Glutamatergic neuron (in vitro differentiated cells): ENCODE measurements around the gene PSMB2. TPM values are rescaled to one million over a fixed set of nuclear protein-coding genes. Genes with fewer than 3 reads are reported as not detected.
A peak's percentile ranks its signal among the peaks of the same experiment; 100 is the strongest.

Experiments
- DNase-seq: peaks from one replicate; pipeline ENCODE4 v3.0.0; 2022
- H3K27ac Mint-ChIP-seq: one replicate; pipeline ENCODE4 v1.8.0; 2020; ENCODE audit warnings: mild to moderate bottlenecking, mixed read lengths, inconsistent platforms; ENCODE audit not compliant: unreplicated experiment
- H3K27me3 Mint-ChIP-seq: one replicate; pipeline ENCODE4 v1.8.0; 2020; ENCODE audit warnings: mild to moderate bottlenecking, moderate library complexity, mixed read lengths, inconsistent platforms; ENCODE audit not compliant: unreplicated experiment
- H3K36me3 Mint-ChIP-seq: one replicate; pipeline ENCODE4 v1.8.0; 2020; ENCODE audit warnings: mild to moderate bottlenecking, mixed read lengths, inconsistent platforms; ENCODE audit not compliant: unreplicated experiment
- H3K4me1 Mint-ChIP-seq: one replicate; pipeline ENCODE4 v1.8.0; 2020; ENCODE audit warnings: mild to moderate bottlenecking, low read depth, mixed read lengths, inconsistent platforms; ENCODE audit not compliant: unreplicated experiment
- H3K4me3 Mint-ChIP-seq: one replicate; pipeline ENCODE4 v1.8.0; 2020; ENCODE audit warnings: mild to moderate bottlenecking, mixed read lengths, inconsistent platforms; ENCODE audit not compliant: unreplicated experiment
- H3K9me3 Mint-ChIP-seq: one replicate; pipeline ENCODE4 v1.8.0; 2020; ENCODE audit warnings: mild to moderate bottlenecking, moderate library complexity, mixed read lengths, inconsistent platforms; ENCODE audit not compliant: unreplicated experiment
- total RNA-seq: library from RNA; stranded (reverse); fragmentation: NEBNext Ultra II Directional; extraction: Animal tissue kit (Norgen Biotek cat#: 25700); gene quantifications from one replicate; pipeline ENCODE4 v1.2.1, GENCODE V29; 2021; ENCODE audit not compliant: unreplicated experiment
- TF ChIP-seq, protein P1 (sequence below): fragments of 200-600 bp; sonication (generic); IDR thresholded peaks from one replicate; pipeline ENCODE4 v1.5.0; 2021; ENCODE audit not compliant: partially characterized antibody, unreplicated experiment

Gene PSMB2
- total RNA-seq, 1 donor from 2014 or later, result 85.8 TPM

DNA sequence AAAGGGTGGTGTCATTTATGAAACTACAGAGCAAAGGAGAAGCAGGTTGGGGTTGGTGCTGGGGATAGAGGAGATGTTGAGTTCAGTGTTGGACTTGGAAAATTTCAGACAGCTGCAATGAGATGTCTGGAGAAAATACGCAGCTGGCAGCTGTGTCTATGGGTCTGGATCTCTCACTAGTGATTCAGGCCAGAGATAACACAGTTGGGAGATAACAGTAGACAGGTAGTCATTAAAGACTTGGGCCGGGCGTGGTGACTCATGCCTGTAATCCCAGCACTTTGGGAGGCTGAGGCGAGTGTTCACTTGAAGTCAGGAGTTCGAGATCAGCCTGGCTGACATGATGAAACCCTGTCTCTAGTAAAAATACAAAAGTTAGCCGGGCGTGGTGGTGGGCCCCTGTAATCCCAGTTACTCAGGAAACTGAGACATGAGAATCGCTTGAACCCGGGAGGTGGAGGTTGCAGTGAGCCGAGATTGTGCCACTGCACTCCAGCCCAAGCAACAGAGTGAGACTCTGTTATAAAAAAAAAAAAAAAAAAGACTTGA lies 70.7 kb downstream of the PSMB2 start:
- H3K27ac Mint-ChIP-seq, result no peak overlapping the region
- H3K9me3 Mint-ChIP-seq, result peaks cover 9% of the 10 kb centered on the region
- peak overlapping the region; percentile 18 for H3K4me3 Mint-ChIP-seq
- H3K4me1 Mint-ChIP-seq, result peaks cover 12% of the 10 kb centered on the region
- DNase-seq, result no peak
- H3K27me3 Mint-ChIP-seq, result peaks cover 28% of the 10 kb centered on the region
- H3K36me3 Mint-ChIP-seq, result peaks cover 5% of the 10 kb centered on the region
- TF ChIP-seq, protein P1, sequence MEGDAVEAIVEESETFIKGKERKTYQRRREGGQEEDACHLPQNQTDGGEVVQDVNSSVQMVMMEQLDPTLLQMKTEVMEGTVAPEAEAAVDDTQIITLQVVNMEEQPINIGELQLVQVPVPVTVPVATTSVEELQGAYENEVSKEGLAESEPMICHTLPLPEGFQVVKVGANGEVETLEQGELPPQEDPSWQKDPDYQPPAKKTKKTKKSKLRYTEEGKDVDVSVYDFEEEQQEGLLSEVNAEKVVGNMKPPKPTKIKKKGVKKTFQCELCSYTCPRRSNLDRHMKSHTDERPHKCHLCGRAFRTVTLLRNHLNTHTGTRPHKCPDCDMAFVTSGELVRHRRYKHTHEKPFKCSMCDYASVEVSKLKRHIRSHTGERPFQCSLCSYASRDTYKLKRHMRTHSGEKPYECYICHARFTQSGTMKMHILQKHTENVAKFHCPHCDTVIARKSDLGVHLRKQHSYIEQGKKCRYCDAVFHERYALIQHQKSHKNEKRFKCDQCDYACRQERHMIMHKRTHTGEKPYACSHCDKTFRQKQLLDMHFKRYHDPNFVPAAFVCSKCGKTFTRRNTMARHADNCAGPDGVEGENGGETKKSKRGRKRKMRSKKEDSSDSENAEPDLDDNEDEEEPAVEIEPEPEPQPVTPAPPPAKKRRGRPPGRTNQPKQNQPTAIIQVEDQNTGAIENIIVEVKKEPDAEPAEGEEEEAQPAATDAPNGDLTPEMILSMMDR, result no peak

- DNase-seq, result no peak
- H3K9me3 Mint-ChIP-seq, result peaks cover 6% of the 10 kb centered on the region
- no peaks in the 10 kb centered on the region for H3K36me3 Mint-ChIP-seq
- TF ChIP-seq, protein P1, result no peak
- H3K27me3 Mint-ChIP-seq, result peaks cover 23% of the 10 kb centered on the region
- H3K27ac Mint-ChIP-seq, result no peak overlapping the region
- H3K4me1 Mint-ChIP-seq, result peaks cover 13% of the 10 kb centered on the region
- peak overlapping the region; percentile 18 for H3K4me3 Mint-ChIP-seq
Measured at GRCh38 chr1:35569936-35570335, 71.4 kb downstream of the PSMB2 start.

- DNase-seq, result peak; percentile 80
- peaks cover 21% of the 10 kb centered on the region for H3K27me3 Mint-ChIP-seq
- H3K9me3 Mint-ChIP-seq, result peaks cover 6% of the 10 kb centered on the region
- TF ChIP-seq, protein P1, result peak; percentile 83
- no peak overlapping the region for H3K27ac Mint-ChIP-seq
- no peak overlapping the region for H3K4me3 Mint-ChIP-seq
- peaks cover 23% of the 10 kb centered on the region for H3K4me1 Mint-ChIP-seq
- H3K36me3 Mint-ChIP-seq, result no peaks in the 10 kb centered on the region
Measured at GRCh38 chr1:35568975-35569395, 72.3 kb downstream of the PSMB2 start.

- Mint-ChIP-seq H3K4me1 (peaks cover 28% of the 10 kb centered on the region), H3K27me3 (peaks cover 21% of the 10 kb centered on the region), H3K27ac (peak overlapping the region; percentile 19), H3K36me3 (no peaks in the 10 kb centered on the region), H3K4me3 (no peak overlapping the region), H3K9me3 (peaks cover 6% of the 10 kb centered on the region)
- TF ChIP-seq, protein P1, result no peak
- no peak for DNase-seq
Measured at GRCh38 chr1:35567947-35568558, 73.3 kb downstream of the PSMB2 start.

DNA sequence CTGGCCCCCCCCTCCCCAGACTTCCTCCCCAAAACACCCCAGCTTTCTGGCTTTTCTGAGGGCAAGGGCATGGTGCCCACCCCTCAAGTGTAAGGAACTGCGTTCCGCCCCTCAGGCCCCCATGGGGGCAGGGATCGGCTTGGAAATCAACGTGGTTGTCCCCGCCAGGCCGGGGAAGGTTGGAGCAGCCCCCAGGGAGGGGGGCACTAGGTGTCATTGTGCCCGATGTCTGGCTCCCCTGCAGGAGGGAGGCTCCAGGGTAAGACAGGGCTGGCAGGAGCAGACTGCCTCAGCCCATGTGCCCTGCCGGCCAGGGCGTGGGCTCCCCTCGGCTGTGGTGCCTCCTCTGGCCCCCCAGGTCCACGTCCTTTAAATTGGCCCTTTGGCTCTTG lies 75.6 kb downstream of the PSMB2 start:
- peaks cover 19% of the 10 kb centered on the region for H3K27me3 Mint-ChIP-seq
- no peak overlapping the region for H3K4me3 Mint-ChIP-seq
- no peak for DNase-seq
- TF ChIP-seq, protein P1, result no peak
- H3K9me3 Mint-ChIP-seq, result peaks cover 12% of the 10 kb centered on the region
- H3K27ac Mint-ChIP-seq, result no peak overlapping the region
- H3K36me3 Mint-ChIP-seq, result no peaks in the 10 kb centered on the region
- H3K4me1 Mint-ChIP-seq, result peaks cover 40% of the 10 kb centered on the region
